ENCODE results near the gene EFNB1.

- TF ChIP-seq, protein P1, sequence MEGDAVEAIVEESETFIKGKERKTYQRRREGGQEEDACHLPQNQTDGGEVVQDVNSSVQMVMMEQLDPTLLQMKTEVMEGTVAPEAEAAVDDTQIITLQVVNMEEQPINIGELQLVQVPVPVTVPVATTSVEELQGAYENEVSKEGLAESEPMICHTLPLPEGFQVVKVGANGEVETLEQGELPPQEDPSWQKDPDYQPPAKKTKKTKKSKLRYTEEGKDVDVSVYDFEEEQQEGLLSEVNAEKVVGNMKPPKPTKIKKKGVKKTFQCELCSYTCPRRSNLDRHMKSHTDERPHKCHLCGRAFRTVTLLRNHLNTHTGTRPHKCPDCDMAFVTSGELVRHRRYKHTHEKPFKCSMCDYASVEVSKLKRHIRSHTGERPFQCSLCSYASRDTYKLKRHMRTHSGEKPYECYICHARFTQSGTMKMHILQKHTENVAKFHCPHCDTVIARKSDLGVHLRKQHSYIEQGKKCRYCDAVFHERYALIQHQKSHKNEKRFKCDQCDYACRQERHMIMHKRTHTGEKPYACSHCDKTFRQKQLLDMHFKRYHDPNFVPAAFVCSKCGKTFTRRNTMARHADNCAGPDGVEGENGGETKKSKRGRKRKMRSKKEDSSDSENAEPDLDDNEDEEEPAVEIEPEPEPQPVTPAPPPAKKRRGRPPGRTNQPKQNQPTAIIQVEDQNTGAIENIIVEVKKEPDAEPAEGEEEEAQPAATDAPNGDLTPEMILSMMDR (IDR thresholded peaks at IDR 0.05) = no peak
- no peak for TF ChIP-seq POLR2A (IDR thresholded peaks at IDR 0.05)
Measured at GRCh38 chrX:68831405-68832100, 2.7 kb downstream of the EFNB1 start.
